OCI-LY7 (cell line): ENCODE data around the gene LCN12.

Experiments
- CTCF ChIP-seq: fragments of 200-600 bp; sonication (generic); conservative IDR thresholded peaks from 2 replicates; pipeline ENCODE4 v1.5.1; 2014; ENCODE audit warnings: mild to moderate bottlenecking, antibody characterized with exemption, low read length, moderate library complexity, mixed read lengths
- EZH2phosphoT487 ChIP-seq: fragments of 200-600 bp; sonication (generic); IDR thresholded peaks from 2 replicates; pipeline ENCODE4 v1.6.1; 2018; ENCODE audit warnings: low read depth, borderline replicate concordance, mild to moderate bottlenecking, mixed run types, antibody characterized with exemption, low read length, moderate library complexity, mixed read lengths

GRCh38 chr9:136936645-136937170, 15.4 kb upstream of the LCN12 start:
- TF ChIP-seq CTCF (no peak), EZH2phosphoT487 (no peak)
